GM23338 (cell line): ENCODE results near the gene DMRTB1. TPM values are rescaled to one million over a fixed set of nuclear protein-coding genes. Genes with fewer than 3 reads are reported as not detected.
A peak's percentile ranks its signal among the peaks of the same experiment; 100 is the strongest.

ENCODE experiments used
- ATAC-seq: fragments of 200-7000 bp; cut with Tn5 transposase; 3 replicates; pipeline ENCODE4 v1.9.1; 2020
- DNase-seq: peaks from one replicate; pipeline ENCODE4 v3.0.0-alpha.2; 2015; ENCODE audit warnings: low spot score
- H2AFZ ChIP-seq: fragments of 200-600 bp; sonication (generic); 2 replicates; pipeline ENCODE4 v1.8.0; 2016; ENCODE audit warnings: antibody characterized with exemption, mild to moderate bottlenecking, moderate library complexity
- H3F3A ChIP-seq: fragments of 200-600 bp; sonication (generic); replicated peaks from 2 replicates; pipeline ENCODE4 v1.8.0; 2017; ENCODE audit warnings: antibody characterized with exemption, mixed run types, low read depth
- H3K27ac ChIP-seq: fragments of 200-600 bp; sonication (generic); 2 replicates; pipeline ENCODE4 v1.6.1; 2016; ENCODE audit warnings: low read depth
- H3K27me3 ChIP-seq: fragments of 200-600 bp; sonication (generic); 2 replicates; pipeline ENCODE4 v1.8.0; 2016; ENCODE audit warnings: mild to moderate bottlenecking, mixed run types, moderate library complexity; ENCODE audit not compliant: insufficient read depth
- H3K36me3 ChIP-seq: fragments of 200-600 bp; sonication (generic); 2 replicates; pipeline ENCODE4 v1.8.0; 2016; ENCODE audit warnings: mild to moderate bottlenecking; ENCODE audit not compliant: insufficient read depth
- H3K4me1 ChIP-seq: fragments of 200-600 bp; sonication (generic); 2 replicates; pipeline ENCODE4 v1.8.0; 2016; ENCODE audit warnings: mild to moderate bottlenecking, moderate library complexity; ENCODE audit not compliant: insufficient read depth
- H3K4me2 ChIP-seq: fragments of 200-600 bp; sonication (generic); 2 replicates; pipeline ENCODE4 v1.7.1; 2017; ENCODE audit warnings: mixed run types
- H3K4me3 ChIP-seq: fragments of 200-600 bp; sonication (generic); 2 replicates; pipeline ENCODE4 v1.6.1; 2016; ENCODE audit warnings: mixed run types
- H3K79me2 ChIP-seq: fragments of 200-600 bp; sonication (generic); replicated peaks from 2 replicates; pipeline ENCODE4 v1.8.0; 2017; ENCODE audit warnings: mild to moderate bottlenecking; ENCODE audit not compliant: insufficient read depth
- H3K9me2 ChIP-seq: fragments of 200-600 bp; sonication (generic); 2 replicates; pipeline ENCODE4 v1.8.0; 2017; ENCODE audit not compliant: insufficient read depth
- H4K20me1 ChIP-seq: fragments of 200-600 bp; sonication (generic); replicated peaks from 2 replicates; pipeline ENCODE4 v1.8.0; 2017; ENCODE audit warnings: mild to moderate bottlenecking; ENCODE audit not compliant: insufficient read depth
- H3K27ac Mint-ChIP-seq: 2 replicates; pipeline ENCODE4 v1.8.0; 2020; ENCODE audit warnings: inconsistent platforms, mild to moderate bottlenecking, moderate library complexity, mixed read lengths
- H3K27me3 Mint-ChIP-seq: 3 replicates; pipeline ENCODE4 v1.8.0; 2022; ENCODE audit warnings: low read depth, mild to moderate bottlenecking, moderate library complexity, mixed read lengths, inconsistent platforms; ENCODE audit not compliant: insufficient read depth, poor library complexity
- H3K36me3 Mint-ChIP-seq: 3 replicates; pipeline ENCODE4 v1.8.0; 2021; ENCODE audit warnings: low read depth, mild to moderate bottlenecking, inconsistent platforms, moderate library complexity, mixed read lengths
- H3K4me1 Mint-ChIP-seq: 3 replicates; pipeline ENCODE4 v1.8.0; 2020; ENCODE audit warnings: mild to moderate bottlenecking, inconsistent platforms, mixed read lengths
- H3K4me3 Mint-ChIP-seq: 3 replicates; pipeline ENCODE4 v1.8.0; 2021; ENCODE audit warnings: moderate library complexity, mild to moderate bottlenecking, inconsistent platforms, mixed read lengths
- H3K9me3 Mint-ChIP-seq: 3 replicates; pipeline ENCODE4 v1.8.0; 2020; ENCODE audit warnings: moderate library complexity, mild to moderate bottlenecking, inconsistent platforms, mixed read lengths
- CREB1 ChIP-seq: fragments of 250-450 bp; sonication (Bioruptor Pico); IDR thresholded peaks from 2 replicates; pipeline ENCODE4 v1.5.0; 2020; ENCODE audit warnings: low read depth, mild to moderate bottlenecking, moderate library complexity
- CTCF ChIP-seq, 2 experiments: fragments of 200-600 bp in 1 of 2; sonication (generic) in 1 of 2; conservative IDR thresholded peaks; 2 replicates each; pipeline versions ENCODE4 v1.5.1 to v1.6.1; 2016 to 2017; ENCODE audit warnings: antibody characterized with exemption in 2 of 2, low read depth in 2 of 2, mild to moderate bottlenecking in 2 of 2, moderate library complexity in 1 of 2
- EZH2 ChIP-seq: fragments of 200-600 bp; sonication (generic); IDR thresholded peaks from one replicate; pipeline ENCODE4 v1.8.0; 2017; ENCODE audit warnings: antibody characterized with exemption, mild to moderate bottlenecking, low read depth; ENCODE audit not compliant: unreplicated experiment
- EZH2phosphoT487 ChIP-seq: fragments of 200-600 bp; sonication (generic); IDR thresholded peaks from one replicate; pipeline ENCODE4 v1.8.1; 2018; ENCODE audit warnings: antibody characterized with exemption; ENCODE audit not compliant: unreplicated experiment
- NANOG ChIP-seq: IDR thresholded peaks from 2 replicates; pipeline ENCODE4 v1.6.1; 2016; ENCODE audit warnings: antibody characterized with exemption, borderline replicate concordance
- POLR2AphosphoS5 ChIP-seq: IDR thresholded peaks from 2 replicates; pipeline ENCODE4 v1.6.1; 2016; ENCODE audit warnings: antibody characterized with exemption, low read depth
- STAT1 ChIP-seq: IDR thresholded peaks from one replicate; pipeline ENCODE4 v1.6.1; 2016; ENCODE audit warnings: antibody characterized with exemption; ENCODE audit not compliant: unreplicated experiment
- ZNF462 ChIP-seq: fragments of 250-450 bp; sonication (Bioruptor Pico); IDR thresholded peaks from 2 replicates; pipeline ENCODE4 v1.5.0; 2020; ENCODE audit warnings: mild to moderate bottlenecking, moderate library complexity
- polyA plus RNA-seq: library from polyadenylated mRNA; unstranded; fragments of >200 nt; fragmentation: Nextera tagmentation; extraction: Ambion mirVana; gene quantifications from 2 replicates; pipeline ENCODE4 v1.2.1, GENCODE V29; 2016
- total RNA-seq: library from RNA; depleted of rRNA; stranded (reverse); fragments of >200 nt; shearing (Covaris generic); gene quantifications from 2 replicates; pipeline ENCODE4 v1.2.3, GENCODE V29; 2014
- TF ChIP-seq, protein P1 (sequence below): IDR thresholded peaks from one replicate; pipeline ENCODE4 v1.6.1; 2018; ENCODE audit warnings: antibody characterized with exemption; ENCODE audit not compliant: unreplicated experiment
- TF ChIP-seq, protein P2 (sequence below): IDR thresholded peaks from 2 replicates; pipeline ENCODE4 v1.6.1; 2016; ENCODE audit warnings: antibody characterized with exemption

The DMRTB1 gene
- total and polyA plus RNA-seq, 2 experiments from 2014 or later: 0.27 to 1.2 TPM

DNA sequence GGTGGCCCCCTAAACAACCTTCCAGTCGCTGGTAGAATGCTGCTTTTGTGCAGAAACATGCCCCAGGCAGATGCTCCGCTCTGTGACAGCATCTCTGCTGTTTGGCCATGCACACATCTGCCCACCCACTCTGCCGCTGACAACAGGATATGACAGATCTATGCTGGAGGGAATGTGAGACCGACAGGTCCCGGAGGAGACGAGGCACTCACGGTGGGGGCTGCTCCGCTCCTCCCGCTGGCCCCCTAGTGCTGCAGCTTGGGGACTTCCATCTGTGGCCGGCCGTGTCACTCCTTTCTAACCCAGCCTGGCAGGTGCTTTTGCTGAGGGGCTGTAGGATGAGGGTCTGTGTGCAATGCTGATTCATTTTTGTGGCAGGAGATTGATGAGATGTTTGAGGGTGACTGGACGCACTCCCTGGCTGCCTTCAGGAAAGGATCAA lies 49.1 kb upstream of the DMRTB1 start:
- Mint-ChIP-seq H3K27me3 (peaks cover 21% of the 10 kb centered on the region), H3K36me3 (peaks cover 7% of the 10 kb centered on the region), H3K27ac (no peak overlapping the region), H3K9me3 (peaks cover 5% of the 10 kb centered on the region; the same call in 1 of the 3 replicates), H3K4me1 (peaks cover 26% of the 10 kb centered on the region), H3K4me3 (no peak overlapping the region)
- H3K4me1 ChIP-seq: 0 out of 2 replicates have a peak, but pooled peaks cover 3% of the 10 kb centered on the region
- H3K36me3 ChIP-seq: no peaks in the 10 kb centered on the region
- H3K27me3 ChIP-seq: no peaks in the 10 kb centered on the region
- no peaks in the 10 kb centered on the region for H3K79me2 ChIP-seq
- H3K4me2 ChIP-seq: no peak overlapping the region
- H4K20me1 ChIP-seq: no peaks in the 10 kb centered on the region
- peak; percentile 68 for ATAC-seq
- no peak overlapping the region for H3K4me3 ChIP-seq
- no peak; a peak in 1 of 4 replicates for TF ChIP-seq CTCF (conservative IDR thresholded peaks at IDR 0.05; ENCODE audit: low read depth in 2 of 2)
- no peak for TF ChIP-seq STAT1
- TF ChIP-seq EZH2phosphoT487: no peak
- TF ChIP-seq ZNF462 (CRISPR knock-in tag): no peak
- TF ChIP-seq, protein P1, sequence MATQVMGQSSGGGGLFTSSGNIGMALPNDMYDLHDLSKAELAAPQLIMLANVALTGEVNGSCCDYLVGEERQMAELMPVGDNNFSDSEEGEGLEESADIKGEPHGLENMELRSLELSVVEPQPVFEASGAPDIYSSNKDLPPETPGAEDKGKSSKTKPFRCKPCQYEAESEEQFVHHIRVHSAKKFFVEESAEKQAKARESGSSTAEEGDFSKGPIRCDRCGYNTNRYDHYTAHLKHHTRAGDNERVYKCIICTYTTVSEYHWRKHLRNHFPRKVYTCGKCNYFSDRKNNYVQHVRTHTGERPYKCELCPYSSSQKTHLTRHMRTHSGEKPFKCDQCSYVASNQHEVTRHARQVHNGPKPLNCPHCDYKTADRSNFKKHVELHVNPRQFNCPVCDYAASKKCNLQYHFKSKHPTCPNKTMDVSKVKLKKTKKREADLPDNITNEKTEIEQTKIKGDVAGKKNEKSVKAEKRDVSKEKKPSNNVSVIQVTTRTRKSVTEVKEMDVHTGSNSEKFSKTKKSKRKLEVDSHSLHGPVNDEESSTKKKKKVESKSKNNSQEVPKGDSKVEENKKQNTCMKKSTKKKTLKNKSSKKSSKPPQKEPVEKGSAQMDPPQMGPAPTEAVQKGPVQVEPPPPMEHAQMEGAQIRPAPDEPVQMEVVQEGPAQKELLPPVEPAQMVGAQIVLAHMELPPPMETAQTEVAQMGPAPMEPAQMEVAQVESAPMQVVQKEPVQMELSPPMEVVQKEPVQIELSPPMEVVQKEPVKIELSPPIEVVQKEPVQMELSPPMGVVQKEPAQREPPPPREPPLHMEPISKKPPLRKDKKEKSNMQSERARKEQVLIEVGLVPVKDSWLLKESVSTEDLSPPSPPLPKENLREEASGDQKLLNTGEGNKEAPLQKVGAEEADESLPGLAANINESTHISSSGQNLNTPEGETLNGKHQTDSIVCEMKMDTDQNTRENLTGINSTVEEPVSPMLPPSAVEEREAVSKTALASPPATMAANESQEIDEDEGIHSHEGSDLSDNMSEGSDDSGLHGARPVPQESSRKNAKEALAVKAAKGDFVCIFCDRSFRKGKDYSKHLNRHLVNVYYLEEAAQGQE: no peak
- no peak for TF ChIP-seq EZH2
- TF ChIP-seq, protein P2, sequence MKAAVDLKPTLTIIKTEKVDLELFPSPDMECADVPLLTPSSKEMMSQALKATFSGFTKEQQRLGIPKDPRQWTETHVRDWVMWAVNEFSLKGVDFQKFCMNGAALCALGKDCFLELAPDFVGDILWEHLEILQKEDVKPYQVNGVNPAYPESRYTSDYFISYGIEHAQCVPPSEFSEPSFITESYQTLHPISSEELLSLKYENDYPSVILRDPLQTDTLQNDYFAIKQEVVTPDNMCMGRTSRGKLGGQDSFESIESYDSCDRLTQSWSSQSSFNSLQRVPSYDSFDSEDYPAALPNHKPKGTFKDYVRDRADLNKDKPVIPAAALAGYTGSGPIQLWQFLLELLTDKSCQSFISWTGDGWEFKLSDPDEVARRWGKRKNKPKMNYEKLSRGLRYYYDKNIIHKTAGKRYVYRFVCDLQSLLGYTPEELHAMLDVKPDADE: no peak
- TF ChIP-seq CREB1 (CRISPR knock-in tag): no peak
- TF ChIP-seq POLR2AphosphoS5: no peak
- TF ChIP-seq NANOG: no peak
- H2AFZ ChIP-seq: peak overlapping the region; percentile 64
- H3F3A ChIP-seq: no peaks in the 10 kb centered on the region
- DNase-seq: peak; percentile 36
- no peak overlapping the region for H3K27ac ChIP-seq
- no peaks in the 10 kb centered on the region; the same call in 1 of the 2 replicates for H3K9me2 ChIP-seq
